Stomach smooth muscle (tissue), 2 donors: ENCODE results near the gene NTSR1.

ENCODE experiments used
- H3K27ac ChIP-seq: one replicate; pipeline ENCODE4 v1.7.0; 2013; ENCODE audit warnings: mild to moderate bottlenecking, low read length, inconsistent platforms
- H3K27me3 ChIP-seq, 2 donors: one replicate each; pipeline ENCODE4 v1.7.0; 2013; ENCODE audit warnings: low read length in 2 of 2; ENCODE audit not compliant: insufficient read depth in 2 of 2, control insufficient read depth in 1 of 2
- H3K36me3 ChIP-seq, 2 donors: one replicate each; pipeline ENCODE4 v1.7.0; 2013; ENCODE audit warnings: low read length in 2 of 2; ENCODE audit not compliant: control insufficient read depth in 2 of 2, insufficient read depth in 2 of 2
- H3K4me1 ChIP-seq: one replicate; pipeline ENCODE4 v1.7.0; 2013; ENCODE audit warnings: low read length; ENCODE audit not compliant: control insufficient read depth, insufficient read depth
- H3K4me3 ChIP-seq, 2 donors: one replicate each; pipeline ENCODE4 v1.7.0; 2013; ENCODE audit warnings: low read length in 2 of 2
- H3K9ac ChIP-seq, 2 donors: one replicate each; pipeline ENCODE4 v1.7.0; 2013; ENCODE audit warnings: low read length in 2 of 2, mild to moderate bottlenecking in 1 of 2
- H3K9me3 ChIP-seq, 2 donors: one replicate each; pipeline ENCODE4 v1.7.0; 2013; ENCODE audit warnings: low read length in 2 of 2; ENCODE audit not compliant: control insufficient read depth in 2 of 2
- donor health status: healthy.
- donor health status: Pancreatic carcinoma.

Gene NTSR1

DNA sequence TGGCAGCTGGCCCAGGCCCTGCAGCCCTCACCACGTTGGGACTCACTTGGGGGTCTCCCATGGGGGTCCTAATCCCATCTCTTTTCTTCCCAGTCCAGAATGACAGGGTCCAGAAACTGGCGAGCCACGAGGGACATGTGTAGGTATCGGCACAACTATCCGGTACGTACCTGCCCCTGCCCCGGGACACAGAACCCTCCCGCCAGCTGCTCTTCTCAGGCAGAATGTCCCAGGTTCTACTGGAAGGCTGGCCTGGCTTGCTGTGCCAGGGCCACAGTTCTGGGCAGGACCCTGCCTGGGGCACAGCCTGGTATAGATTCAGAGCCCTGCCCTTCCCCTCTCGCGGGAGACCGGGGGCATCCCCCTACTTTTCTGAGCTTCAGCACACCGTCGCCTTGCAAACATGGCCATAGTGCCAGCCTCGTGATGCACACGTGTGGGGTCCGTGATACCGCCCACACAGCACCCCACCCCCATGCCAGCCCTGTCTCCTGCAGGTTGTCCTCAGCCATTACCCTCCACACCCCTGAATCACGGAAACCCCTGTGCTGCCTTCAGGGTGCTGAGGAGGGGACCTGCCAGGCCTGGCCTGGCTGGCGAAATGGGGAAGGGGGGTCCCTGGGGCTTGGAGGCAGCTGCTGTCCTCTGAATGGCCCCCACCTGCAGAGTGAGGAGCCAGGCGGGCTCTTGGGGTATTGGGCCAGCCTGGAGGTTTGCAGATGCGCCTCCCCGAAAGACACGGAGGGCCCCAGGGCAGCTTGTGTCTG, 99.0 kb downstream of the NTSR1 start:
- Histone ChIP-seq H3K9me3 (no peaks in the 10 kb centered on the region), H3K9ac (no peak overlapping the region), H3K36me3 (peaks cover 18 to 30% of the 10 kb centered on the region in 2 donors), H3K27ac (no peak overlapping the region), H3K4me1 (peaks cover 39% of the 10 kb centered on the region), H3K4me3 (no peak overlapping the region), H3K27me3 (no peaks in the 10 kb centered on the region)

DNA sequence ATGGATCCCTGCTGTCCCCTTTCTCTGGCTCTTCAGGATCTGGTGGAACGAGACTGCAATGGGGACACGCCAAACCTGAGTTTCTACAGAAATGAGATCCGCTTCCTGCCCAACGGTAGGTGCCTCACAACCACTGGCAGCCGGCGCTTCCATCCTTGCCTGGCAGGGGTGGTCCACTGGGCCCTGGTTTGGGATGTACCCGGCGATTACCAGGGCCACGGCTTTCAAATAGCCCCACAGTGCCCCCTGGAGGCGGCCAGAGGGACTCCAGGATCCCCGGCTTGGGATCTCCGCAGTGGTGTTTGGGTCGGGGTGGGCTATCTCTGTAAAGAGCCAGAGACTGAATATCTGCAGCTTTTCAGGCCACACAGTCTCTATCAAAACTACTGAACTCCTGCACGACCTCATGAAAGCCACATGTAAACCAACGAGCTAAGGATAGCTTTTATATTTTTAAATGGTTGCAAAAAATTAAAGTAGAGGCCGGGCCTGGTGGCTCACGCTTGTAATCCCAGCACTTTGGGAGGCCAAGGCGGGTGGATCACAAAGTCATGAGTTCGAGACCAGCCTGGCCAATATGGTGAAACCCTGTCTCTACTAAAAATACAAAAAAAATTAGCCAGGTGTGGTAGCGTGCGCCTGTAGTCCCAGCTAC, 99.7 kb downstream of the NTSR1 start:
- Histone ChIP-seq H3K27ac (no peak overlapping the region), H3K9me3 (no peaks in the 10 kb centered on the region), H3K4me1 (peaks cover 35% of the 10 kb centered on the region), H3K27me3 (no peaks in the 10 kb centered on the region), H3K9ac (no peak overlapping the region), H3K36me3 (peaks cover 18 to 30% of the 10 kb centered on the region in 2 donors), H3K4me3 (no peak overlapping the region)

- Histone ChIP-seq H3K9me3 (no peaks in the 10 kb centered on the region), H3K4me3 (no peak overlapping the region), H3K27me3 (peaks cover 3 to 5% of the 10 kb centered on the region in 2 donors), H3K36me3 (peaks cover 18 to 30% of the 10 kb centered on the region in 2 donors), H3K9ac (no peak overlapping the region), H3K27ac (no peak overlapping the region), H3K4me1 (peaks cover 27% of the 10 kb centered on the region)
Measured at GRCh38 chr20:62809530-62810428, 101.1 kb downstream of the NTSR1 start.

DNA sequence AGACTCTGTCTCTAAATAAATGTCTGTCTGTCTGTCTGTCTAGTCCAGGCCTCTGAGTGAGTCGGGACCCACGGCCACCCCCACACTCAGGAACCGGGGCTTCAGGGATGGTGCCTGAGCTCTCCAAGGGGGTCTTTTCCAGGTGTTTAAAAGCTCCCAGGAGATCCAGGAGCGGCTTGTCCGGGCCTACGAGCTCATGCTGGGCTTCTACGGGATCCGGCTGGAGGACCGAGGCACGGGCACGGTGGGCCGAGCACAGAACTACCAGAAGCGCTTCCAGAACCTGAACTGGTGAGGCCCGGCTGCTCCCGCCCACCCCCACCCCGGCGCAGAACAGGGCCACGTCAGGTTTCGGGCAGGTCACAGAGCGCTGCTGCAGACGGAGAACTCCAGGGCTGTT, 102.7 kb downstream of the NTSR1 start:
- Histone ChIP-seq H3K9me3 (no peaks in the 10 kb centered on the region), H3K27me3 (peaks cover 18 to 20% of the 10 kb centered on the region in 2 donors), H3K36me3 (peaks cover 18 to 30% of the 10 kb centered on the region in 2 donors), H3K9ac (no peak overlapping the region), H3K27ac (no peak overlapping the region), H3K4me3 (no peak overlapping the region), H3K4me1 (peaks cover 31% of the 10 kb centered on the region)

GRCh38 chr20:62811720-62812119, 103.1 kb downstream of the NTSR1 start:
- no peak overlapping the region for H3K9ac ChIP-seq
- H3K36me3 ChIP-seq, result peaks cover 18 to 30% of the 10 kb centered on the region in 2 donors
- peaks cover 31% of the 10 kb centered on the region for H3K4me1 ChIP-seq
- no peak overlapping the region for H3K27ac ChIP-seq
- H3K9me3 ChIP-seq, result no peaks in the 10 kb centered on the region
- peaks cover 18 to 24% of the 10 kb centered on the region in 2 donors for H3K27me3 ChIP-seq
- H3K4me3 ChIP-seq, result no peak overlapping the region
